ENCODE data around the gene RGS6. TPM values are rescaled to one million over a fixed set of nuclear protein-coding genes. Genes with fewer than 3 reads are reported as not detected.

Gene RGS6
- total and polyA plus RNA-seq, 4 experiments from 2014 or later = 0.32 TPM; not detected in 3

- Histone ChIP-seq H3K9me3 (ENCODE audit: control insufficient read depth in 1 of 2, low read length in 2 of 2) (no peaks in the 10 kb centered on the region), H3K27me3 (ENCODE audit: insufficient read depth, low read length) (no peaks in the 10 kb centered on the region), H3K36me3 (ENCODE audit: insufficient read depth, low read length) (no peaks in the 10 kb centered on the region), H3K27ac (ENCODE audit: low read depth, low read length) (peak overlapping the region; percentile 23), H3K4me3 (ENCODE audit: low read length in 2 of 2) (no peak overlapping the region), H3K4me1 (ENCODE audit: insufficient read depth, low read length) (peaks cover 29% of the 10 kb centered on the region)
- peaks cover 23 to 41% (median 29%) of the 10 kb centered on the region in 4 donors for H3K4me1 Mint-ChIP-seq
- H3K4me3 Mint-ChIP-seq = peak overlapping the region; percentile 40 to 85 (median 78)
- peak; percentile 47 to 71 (median 58) for DNase-seq
- POLR2A ChIA-PET (ENCODE audit: partially characterized antibody) = interaction anchor here (1.7 kb wide), 1 partner anchor 9 kb away, joined by 5 read pairs; no protein-coding TSS in a partner anchor
- intact Hi-C loops (cut with micrococcal nuclease) = no loop called here
- H3K36me3 Mint-ChIP-seq = no peaks in the 10 kb centered on the region
- peak overlapping the region; percentile 57 to 95 (median 88) for H3K27ac Mint-ChIP-seq
- CTCF ChIA-PET (ENCODE audit: partially characterized antibody) = interaction anchor here (1.5 kb wide), 1 partner anchor 22 kb away, joined by 3 read pairs; no protein-coding TSS in a partner anchor
- H3K9me3 Mint-ChIP-seq = no peaks in the 10 kb centered on the region
- no peaks in the 10 kb centered on the region for H3K27me3 Mint-ChIP-seq
Measured at GRCh38 chr14:72451054-72451972, 519.1 kb downstream of the RGS6 start.

- POLR2A ChIA-PET (ENCODE audit: partially characterized antibody) = no interaction called here
- CTCF ChIA-PET (ENCODE audit: partially characterized antibody) = no interaction called here
- H3K36me3 Mint-ChIP-seq = no peaks in the 10 kb centered on the region
- no peaks in the 10 kb centered on the region for H3K36me3 ChIP-seq (ENCODE audit: insufficient read depth, low read length)
- H3K9me3 Mint-ChIP-seq = no peaks in the 10 kb centered on the region
- intact Hi-C loops (cut with micrococcal nuclease) = no loop called here
- H3K4me1 Mint-ChIP-seq = peaks cover 23 to 41% (median 27%) of the 10 kb centered on the region in 4 donors
- H3K4me1 ChIP-seq (ENCODE audit: insufficient read depth, low read length) = peaks cover 29% of the 10 kb centered on the region
- peak overlapping the region in 3 of 7 donors; percentile 18 to 94 (median 22) for H3K27ac Mint-ChIP-seq
- DNase-seq = no peak
- no peaks in the 10 kb centered on the region for H3K27me3 Mint-ChIP-seq
- no peak overlapping the region for H3K27ac ChIP-seq (ENCODE audit: low read depth, low read length)
- no peaks in the 10 kb centered on the region for H3K27me3 ChIP-seq (ENCODE audit: insufficient read depth, low read length)
- no peaks in the 10 kb centered on the region for H3K9me3 ChIP-seq (ENCODE audit: control insufficient read depth in 1 of 2, low read length in 2 of 2)
- no peak overlapping the region for H3K4me3 ChIP-seq (ENCODE audit: low read length in 2 of 2)
- peak overlapping the region in 2 of 8 donors; percentile 4 to 32 for H3K4me3 Mint-ChIP-seq
Measured at GRCh38 chr14:72452774-72453173, 520.5 kb downstream of the RGS6 start.

- Histone ChIP-seq H3K4me3 (ENCODE audit: low read length in 2 of 2) (no peak overlapping the region), H3K4me1 (ENCODE audit: insufficient read depth, low read length) (peaks cover 29% of the 10 kb centered on the region), H3K27ac (ENCODE audit: low read depth, low read length) (no peak overlapping the region), H3K9me3 (ENCODE audit: control insufficient read depth in 1 of 2, low read length in 2 of 2) (no peaks in the 10 kb centered on the region), H3K27me3 (ENCODE audit: insufficient read depth, low read length) (no peaks in the 10 kb centered on the region), H3K36me3 (ENCODE audit: insufficient read depth, low read length) (no peaks in the 10 kb centered on the region)
- Mint-ChIP-seq H3K9me3 (peaks cover 0 to 3% (median 0%) of the 10 kb centered on the region in 8 donors), H3K36me3 (no peaks in the 10 kb centered on the region), H3K4me1 (peaks cover 23 to 37% (median 26%) of the 10 kb centered on the region in 4 donors), H3K27me3 (no peaks in the 10 kb centered on the region), H3K4me3 (no peak overlapping the region), H3K27ac (peak overlapping the region in 1 of 7 donors; percentile 45)
- POLR2A ChIA-PET (ENCODE audit: partially characterized antibody) = no interaction called here
- CTCF ChIA-PET (ENCODE audit: partially characterized antibody) = no interaction called here
- intact Hi-C loops (cut with micrococcal nuclease) = no loop called here
- no peak for DNase-seq
Measured at GRCh38 chr14:72454388-72455160, 522.3 kb downstream of the RGS6 start.

- no peak for DNase-seq
- H3K27ac Mint-ChIP-seq = no peak overlapping the region
- Histone ChIP-seq H3K4me3 (ENCODE audit: low read length in 2 of 2) (no peak overlapping the region), H3K9me3 (ENCODE audit: control insufficient read depth in 1 of 2, low read length in 2 of 2) (no peaks in the 10 kb centered on the region), H3K4me1 (ENCODE audit: insufficient read depth, low read length) (peaks cover 4% of the 10 kb centered on the region), H3K27me3 (ENCODE audit: insufficient read depth, low read length) (no peaks in the 10 kb centered on the region), H3K27ac (ENCODE audit: low read depth, low read length) (no peak overlapping the region), H3K36me3 (ENCODE audit: insufficient read depth, low read length) (no peaks in the 10 kb centered on the region)
- intact Hi-C loops (cut with micrococcal nuclease) = no loop called here
- no peak overlapping the region for H3K4me3 Mint-ChIP-seq
- no peaks in the 10 kb centered on the region for H3K36me3 Mint-ChIP-seq
- ChIA-PET CTCF (ENCODE audit: partially characterized antibody) (interaction anchor here (1.0 kb wide), 1 partner anchor 19 kb away, joined by 4 read pairs; no protein-coding TSS in a partner anchor), POLR2A (ENCODE audit: partially characterized antibody) (interaction anchor here (0.7 to 0.8 kb wide), 2 partner anchors 301 to 469 kb away, joined by 3 to 5 read pairs; no protein-coding TSS in a partner anchor)
- no peaks in the 10 kb centered on the region for H3K27me3 Mint-ChIP-seq
- H3K4me1 Mint-ChIP-seq = peaks cover 4 to 13% (median 5%) of the 10 kb centered on the region in 4 donors
- H3K9me3 Mint-ChIP-seq = peaks cover 0 to 3% (median 0%) of the 10 kb centered on the region in 8 donors
Measured at GRCh38 chr14:72457641-72458040, 525.4 kb downstream of the RGS6 start.

- Histone ChIP-seq H3K36me3 (ENCODE audit: insufficient read depth, low read length) (no peaks in the 10 kb centered on the region), H3K27ac (ENCODE audit: low read depth, low read length) (no peak overlapping the region), H3K9me3 (ENCODE audit: control insufficient read depth in 1 of 2, low read length in 2 of 2) (no peaks in the 10 kb centered on the region), H3K4me3 (ENCODE audit: low read length in 2 of 2) (no peak overlapping the region), H3K4me1 (ENCODE audit: insufficient read depth, low read length) (no peaks in the 10 kb centered on the region), H3K27me3 (ENCODE audit: insufficient read depth, low read length) (no peaks in the 10 kb centered on the region)
- CTCF ChIA-PET (ENCODE audit: partially characterized antibody) = interaction anchor here (1.8 kb wide), 1 partner anchor 18 kb away, joined by 3 read pairs; no protein-coding TSS in a partner anchor
- Mint-ChIP-seq H3K4me1 (no peaks in the 10 kb centered on the region), H3K4me3 (no peak overlapping the region), H3K27me3 (no peaks in the 10 kb centered on the region), H3K36me3 (peaks cover 0 to 4% of the 10 kb centered on the region in 2 donors), H3K9me3 (peaks cover 2 to 17% (median 13%) of the 10 kb centered on the region in 8 donors), H3K27ac (no peak overlapping the region)
- POLR2A ChIA-PET (ENCODE audit: partially characterized antibody) = no interaction called here
- intact Hi-C loops (cut with micrococcal nuclease) = no loop called here
- DNase-seq = no peak
Measured at GRCh38 chr14:72462056-72462455, 529.8 kb downstream of the RGS6 start.

- POLR2A ChIA-PET (ENCODE audit: partially characterized antibody) = no interaction called here
- Mint-ChIP-seq H3K27ac (no peak overlapping the region), H3K27me3 (peaks cover 0 to 2% of the 10 kb centered on the region in 2 donors), H3K4me3 (peak overlapping the region in 1 of 8 donors; percentile 21), H3K9me3 (peaks cover 0 to 20% (median 14%) of the 10 kb centered on the region in 8 donors), H3K4me1 (no peaks in the 10 kb centered on the region), H3K36me3 (peaks cover 0 to 7% of the 10 kb centered on the region in 2 donors)
- Histone ChIP-seq H3K36me3 (ENCODE audit: insufficient read depth, low read length) (no peaks in the 10 kb centered on the region), H3K4me3 (ENCODE audit: low read length in 2 of 2) (no peak overlapping the region), H3K27ac (ENCODE audit: low read depth, low read length) (no peak overlapping the region), H3K9me3 (ENCODE audit: control insufficient read depth in 1 of 2, low read length in 2 of 2) (no peaks in the 10 kb centered on the region), H3K4me1 (ENCODE audit: insufficient read depth, low read length) (no peaks in the 10 kb centered on the region), H3K27me3 (ENCODE audit: insufficient read depth, low read length) (no peaks in the 10 kb centered on the region)
- intact Hi-C loops (cut with micrococcal nuclease) = no loop called here
- CTCF ChIA-PET (ENCODE audit: partially characterized antibody) = interaction anchor here (1.0 kb wide), 1 partner anchor 13 kb away, joined by 3 read pairs; no protein-coding TSS in a partner anchor
- no peak for DNase-seq
Measured at GRCh38 chr14:72463291-72463866, 531.1 kb downstream of the RGS6 start.
